KMS-11 (cell line): ENCODE data around the gene MEAK7.

ENCODE experiments used
- H2AFZ ChIP-seq: fragments of 200-600 bp; sonication (generic); 2 replicates; pipeline ENCODE4 v1.6.1; 2016; ENCODE audit warnings: antibody characterized with exemption, mixed run types, low read depth
- H3K27ac ChIP-seq: fragments of 200-600 bp; sonication (generic); 2 replicates; pipeline ENCODE4 v1.6.1; 2016; ENCODE audit warnings: mild to moderate bottlenecking, mixed run types
- H3K27me3 ChIP-seq: fragments of 200-600 bp; sonication (generic); 2 replicates; pipeline ENCODE4 v1.6.1; 2017; ENCODE audit warnings: mild to moderate bottlenecking, low read depth, mixed run types, moderate library complexity; ENCODE audit not compliant: insufficient read depth
- H3K36me3 ChIP-seq: fragments of 200-600 bp; sonication (generic); 2 replicates; pipeline ENCODE4 v1.6.1; 2017; ENCODE audit warnings: mild to moderate bottlenecking, mixed run types; ENCODE audit not compliant: insufficient read depth
- H3K4me1 ChIP-seq: fragments of 200-600 bp; sonication (generic); 2 replicates; pipeline ENCODE4 v1.6.1; 2016; ENCODE audit warnings: mild to moderate bottlenecking, low read depth, mixed run types; ENCODE audit not compliant: poor library complexity, severe bottlenecking
- H3K4me2 ChIP-seq: fragments of 200-600 bp; sonication (generic); 2 replicates; pipeline ENCODE4 v1.7.0; 2016; ENCODE audit warnings: mild to moderate bottlenecking, mixed run types
- H3K4me3 ChIP-seq: fragments of 200-600 bp; sonication (generic); IDR thresholded peaks from 2 replicates; pipeline ENCODE4 v1.6.1; 2017; ENCODE audit warnings: low read depth, low read length, mixed read lengths; ENCODE audit not compliant: insufficient read depth
- H3K79me2 ChIP-seq: fragments of 200-600 bp; sonication (generic); 2 replicates; pipeline ENCODE4 v1.6.1; 2016; ENCODE audit warnings: low read depth, mixed run types; ENCODE audit not compliant: insufficient read depth
- H3K9ac ChIP-seq: fragments of 200-600 bp; sonication (generic); 2 replicates; pipeline ENCODE4 v1.6.1; 2016; ENCODE audit warnings: mild to moderate bottlenecking, mixed run types
- H4K20me1 ChIP-seq: fragments of 200-600 bp; sonication (generic); 2 replicates; pipeline ENCODE4 v1.6.1; 2016; ENCODE audit warnings: mild to moderate bottlenecking, mixed run types; ENCODE audit not compliant: insufficient read depth
- TF ChIP-seq, protein P1 (sequence below): fragments of 200-600 bp; sonication (generic); conservative IDR thresholded peaks from 2 replicates; pipeline ENCODE4 v1.6.1; 2017; ENCODE audit warnings: low read depth, mild to moderate bottlenecking, antibody characterized with exemption, low read length, moderate library complexity, mixed read lengths

Gene MEAK7

DNA sequence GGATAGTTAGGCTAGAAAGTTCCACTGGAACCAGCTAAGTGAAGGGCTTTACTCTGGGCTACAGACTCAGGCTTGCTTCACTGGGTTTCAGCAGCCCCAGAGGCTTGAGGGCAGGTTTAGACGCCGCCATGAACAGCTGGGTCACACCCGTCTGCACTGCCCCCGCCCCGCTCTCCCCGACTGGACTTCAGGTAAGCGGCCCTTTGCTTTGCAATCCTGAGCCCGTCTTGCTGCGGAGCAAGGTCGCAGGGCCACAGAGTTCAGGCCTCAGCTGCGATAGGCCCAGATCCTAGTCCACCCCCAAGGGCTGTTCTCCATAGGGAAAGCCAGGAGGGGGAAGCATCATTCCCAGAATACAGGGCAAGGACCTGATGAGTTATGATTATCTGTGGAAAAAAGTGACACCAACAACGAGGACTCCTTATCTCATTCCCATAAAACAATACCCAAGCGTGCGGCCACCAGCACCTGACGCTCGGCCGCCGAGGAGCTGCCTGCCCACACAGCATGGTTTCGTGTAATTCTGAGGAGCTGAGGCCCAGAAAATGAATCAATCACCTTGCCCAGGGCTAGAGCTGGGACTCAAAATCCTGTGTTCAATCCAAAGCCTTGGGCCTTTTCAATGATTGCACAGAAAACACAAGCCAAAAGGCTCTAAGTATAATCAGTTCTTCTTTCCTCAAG, 20.4 kb downstream of the MEAK7 start:
- Histone ChIP-seq H3K36me3 (no peaks in the 10 kb centered on the region), H2AFZ (no peak overlapping the region), H3K4me1 (no peaks in the 10 kb centered on the region), H3K9ac (no peak overlapping the region), H3K27ac (no peak overlapping the region), H3K4me3 (no peak overlapping the region), H3K4me2 (no peak overlapping the region), H3K79me2 (no peaks in the 10 kb centered on the region), H3K27me3 (no peaks in the 10 kb centered on the region), H4K20me1 (no peaks in the 10 kb centered on the region)
- TF ChIP-seq, protein P1, sequence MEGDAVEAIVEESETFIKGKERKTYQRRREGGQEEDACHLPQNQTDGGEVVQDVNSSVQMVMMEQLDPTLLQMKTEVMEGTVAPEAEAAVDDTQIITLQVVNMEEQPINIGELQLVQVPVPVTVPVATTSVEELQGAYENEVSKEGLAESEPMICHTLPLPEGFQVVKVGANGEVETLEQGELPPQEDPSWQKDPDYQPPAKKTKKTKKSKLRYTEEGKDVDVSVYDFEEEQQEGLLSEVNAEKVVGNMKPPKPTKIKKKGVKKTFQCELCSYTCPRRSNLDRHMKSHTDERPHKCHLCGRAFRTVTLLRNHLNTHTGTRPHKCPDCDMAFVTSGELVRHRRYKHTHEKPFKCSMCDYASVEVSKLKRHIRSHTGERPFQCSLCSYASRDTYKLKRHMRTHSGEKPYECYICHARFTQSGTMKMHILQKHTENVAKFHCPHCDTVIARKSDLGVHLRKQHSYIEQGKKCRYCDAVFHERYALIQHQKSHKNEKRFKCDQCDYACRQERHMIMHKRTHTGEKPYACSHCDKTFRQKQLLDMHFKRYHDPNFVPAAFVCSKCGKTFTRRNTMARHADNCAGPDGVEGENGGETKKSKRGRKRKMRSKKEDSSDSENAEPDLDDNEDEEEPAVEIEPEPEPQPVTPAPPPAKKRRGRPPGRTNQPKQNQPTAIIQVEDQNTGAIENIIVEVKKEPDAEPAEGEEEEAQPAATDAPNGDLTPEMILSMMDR = no peak

DNA sequence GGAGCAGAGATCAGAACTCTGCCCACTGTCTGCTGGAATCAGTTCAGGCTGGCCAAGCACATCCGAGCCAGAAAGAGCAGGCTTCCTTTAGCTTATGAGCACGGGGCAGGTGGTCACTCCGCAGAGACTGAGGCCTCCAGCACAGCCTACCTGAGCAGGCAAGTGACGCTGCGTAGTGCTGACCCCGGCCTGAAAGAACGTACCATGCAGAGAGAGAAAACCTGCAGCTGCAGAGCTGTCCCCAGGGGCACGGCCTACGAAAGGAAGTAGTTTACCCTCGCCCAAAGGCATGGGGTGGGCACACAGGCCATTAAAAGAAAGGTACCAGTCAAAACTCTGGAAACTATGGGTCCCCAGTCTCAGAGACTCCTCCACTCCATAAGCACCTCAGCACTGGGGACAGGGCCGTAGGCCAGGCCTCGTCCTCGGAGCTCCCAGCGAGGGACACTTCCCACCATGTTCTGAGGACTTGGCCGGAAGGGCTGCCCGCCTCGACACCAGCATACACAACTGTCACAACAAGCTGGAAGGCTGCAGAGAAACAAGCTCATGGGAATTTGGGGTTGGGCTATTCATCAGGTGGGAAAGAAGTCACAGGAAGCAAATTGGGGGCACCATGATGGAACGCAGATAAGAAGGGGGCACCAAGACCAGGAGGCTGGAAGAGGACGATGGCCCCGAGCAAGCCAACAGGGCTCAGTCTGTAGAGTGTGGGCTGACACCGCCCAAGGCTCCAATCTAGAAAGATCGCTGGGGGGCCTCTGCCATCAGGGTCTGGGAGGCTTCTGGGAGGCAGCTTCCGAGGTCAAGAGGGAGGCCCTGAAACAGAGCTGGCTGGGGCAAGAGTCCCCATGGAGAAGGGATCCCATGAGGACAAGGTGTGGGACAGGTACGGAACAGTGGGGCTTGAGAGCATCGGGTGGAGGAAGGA, 21.2 kb downstream of the MEAK7 start:
- H3K36me3 ChIP-seq = no peaks in the 10 kb centered on the region
- H3K4me2 ChIP-seq = no peak overlapping the region
- no peaks in the 10 kb centered on the region for H3K79me2 ChIP-seq
- TF ChIP-seq, protein P1 = no peak
- no peak overlapping the region for H3K27ac ChIP-seq
- no peak overlapping the region for H3K4me3 ChIP-seq
- H2AFZ ChIP-seq = no peak overlapping the region
- no peak overlapping the region for H3K9ac ChIP-seq
- no peaks in the 10 kb centered on the region for H4K20me1 ChIP-seq
- no peaks in the 10 kb centered on the region for H3K27me3 ChIP-seq
- no peaks in the 10 kb centered on the region for H3K4me1 ChIP-seq

DNA sequence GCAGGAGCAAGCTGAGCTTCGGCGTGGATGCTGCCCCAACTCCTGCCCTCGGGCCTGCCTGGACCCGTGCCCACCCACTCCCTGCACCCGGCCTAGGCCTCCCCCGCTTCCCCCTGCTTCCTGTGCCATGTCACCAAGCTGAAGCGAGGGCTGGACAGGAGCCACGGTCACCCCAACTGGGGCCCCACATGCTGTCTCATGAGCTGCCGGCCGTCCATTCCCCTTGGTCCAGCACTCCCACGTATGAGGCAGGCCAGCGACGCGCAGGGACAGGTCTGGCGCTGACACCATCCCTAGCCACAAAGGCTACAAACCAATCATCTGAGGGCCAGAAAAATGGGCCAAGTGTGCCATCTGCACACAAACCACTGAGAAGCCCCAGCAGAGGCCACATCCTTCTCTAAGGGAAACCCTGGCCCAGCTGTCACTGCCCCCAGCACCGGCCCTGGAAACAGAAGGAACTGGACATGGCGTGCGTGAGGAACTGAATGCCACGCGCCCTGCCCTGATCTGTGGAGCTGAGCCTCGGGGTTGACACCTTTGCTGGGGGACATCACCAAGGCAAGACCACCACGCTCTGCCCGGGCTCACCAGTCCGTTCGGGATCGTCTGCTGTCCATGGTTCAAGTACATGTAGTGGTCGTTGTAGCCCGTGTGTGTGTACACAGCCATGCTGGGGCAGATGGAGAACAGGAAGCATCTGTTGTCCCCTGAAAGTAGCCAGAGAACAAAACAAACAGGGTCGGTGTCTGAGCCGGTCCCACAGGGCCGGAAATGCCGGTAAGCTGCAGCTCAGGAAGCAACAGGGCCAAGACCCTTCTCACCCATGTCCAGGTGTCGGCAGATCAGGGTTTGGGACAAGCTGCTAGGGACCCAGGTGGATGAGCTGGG, 22.2 kb downstream of the MEAK7 start:
- no peak overlapping the region for H3K27ac ChIP-seq
- H3K4me1 ChIP-seq = no peaks in the 10 kb centered on the region
- H3K4me3 ChIP-seq = no peak overlapping the region
- H3K9ac ChIP-seq = no peak overlapping the region
- no peaks in the 10 kb centered on the region for H4K20me1 ChIP-seq
- TF ChIP-seq, protein P1 = no peak
- H2AFZ ChIP-seq = no peak overlapping the region
- H3K27me3 ChIP-seq = no peaks in the 10 kb centered on the region
- H3K79me2 ChIP-seq = no peaks in the 10 kb centered on the region
- no peak overlapping the region for H3K4me2 ChIP-seq
- no peaks in the 10 kb centered on the region for H3K36me3 ChIP-seq

DNA sequence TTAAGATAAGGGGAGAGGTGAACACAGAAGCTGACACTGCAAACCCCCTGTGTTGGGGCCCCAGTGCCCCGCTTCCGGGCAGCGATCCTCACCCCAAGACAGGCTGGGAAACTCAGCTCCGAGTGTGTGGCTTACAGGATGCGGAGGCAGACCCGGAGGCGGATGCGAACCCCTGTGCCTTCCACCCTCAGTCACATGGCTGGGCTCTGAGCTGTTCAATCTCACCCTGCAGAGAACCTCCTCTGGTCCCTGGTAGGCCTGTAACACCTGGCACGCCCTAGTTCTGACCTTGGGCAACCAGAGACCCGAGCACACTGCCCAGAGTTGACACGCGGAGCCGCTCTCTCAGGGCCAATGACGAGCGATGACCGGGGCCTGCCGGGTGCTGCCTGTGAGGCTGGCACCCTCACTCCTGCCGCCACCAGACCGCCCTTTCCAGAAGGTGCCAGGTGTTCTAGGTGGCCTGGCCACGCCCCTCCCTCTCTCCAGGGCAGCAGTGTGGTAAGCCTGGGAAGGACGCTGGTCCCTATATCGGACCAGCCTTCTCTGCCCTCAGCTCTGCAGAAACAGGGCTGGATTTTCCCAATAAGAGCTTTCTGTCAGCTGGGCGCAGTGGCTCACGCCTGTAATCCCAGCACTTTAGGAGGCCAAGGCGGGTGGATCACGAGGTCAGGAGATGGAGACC, 23.3 kb downstream of the MEAK7 start:
- TF ChIP-seq, protein P1 = no peak
- Histone ChIP-seq H3K4me3 (no peak overlapping the region), H2AFZ (no peak overlapping the region), H3K9ac (no peak overlapping the region), H3K79me2 (no peaks in the 10 kb centered on the region), H4K20me1 (no peaks in the 10 kb centered on the region), H3K27me3 (no peaks in the 10 kb centered on the region), H3K4me1 (no peaks in the 10 kb centered on the region), H3K4me2 (no peak overlapping the region), H3K36me3 (no peaks in the 10 kb centered on the region), H3K27ac (no peak overlapping the region)
